MM.1S (cell line): ENCODE results near the gene BANK1.

ENCODE experiments used
- DNase-seq: peaks from one replicate; pipeline ENCODE4 v3.0.0-alpha.2; 2015
- H2AFZ ChIP-seq: fragments of 300-600 bp; sonication (generic); 2 replicates; pipeline ENCODE4 v1.6.0; 2016; ENCODE audit warnings: antibody characterized with exemption, low read length
- H3F3A ChIP-seq: fragments of 300-600 bp; sonication (generic); 2 replicates; pipeline ENCODE4 v1.6.1; 2016; ENCODE audit warnings: mild to moderate bottlenecking, antibody characterized with exemption, low read length, moderate library complexity, mixed read lengths; ENCODE audit not compliant: insufficient read depth
- H3K27ac ChIP-seq: fragments of 300-600 bp; sonication (generic); 2 replicates; pipeline ENCODE4 v1.5.1; 2016; ENCODE audit warnings: mild to moderate bottlenecking, low read length
- H3K27me3 ChIP-seq: fragments of 300-600 bp; sonication (generic); replicated peaks from 2 replicates; pipeline ENCODE4 v1.6.0; 2016; ENCODE audit warnings: low read length; ENCODE audit not compliant: insufficient read depth
- H3K36me3 ChIP-seq: fragments of 300-600 bp; sonication (generic); replicated peaks from 2 replicates; pipeline ENCODE4 v1.6.1; 2016; ENCODE audit warnings: mild to moderate bottlenecking, low read length, mixed read lengths; ENCODE audit not compliant: insufficient read depth
- H3K4me1 ChIP-seq: fragments of 300-600 bp; sonication (generic); 2 replicates; pipeline ENCODE4 v1.6.1; 2016; ENCODE audit warnings: low read length, mixed read lengths
- H3K4me2 ChIP-seq: fragments of 300-600 bp; sonication (generic); 2 replicates; pipeline ENCODE4 v1.6.0; 2016; ENCODE audit warnings: low read depth, low read length
- H3K4me3 ChIP-seq: fragments of 300-600 bp; sonication (generic); 2 replicates; pipeline ENCODE4 v1.5.1; 2016; ENCODE audit warnings: low read length, mixed read lengths
- H3K79me2 ChIP-seq: fragments of 300-600 bp; sonication (generic); 2 replicates; pipeline ENCODE4 v1.6.1; 2016; ENCODE audit warnings: mixed run types, low read length, mixed read lengths
- H3K9ac ChIP-seq: fragments of 300-600 bp; sonication (generic); 2 replicates; pipeline ENCODE4 v1.6.1; 2016; ENCODE audit warnings: low read length, mixed read lengths
- H3K9me2 ChIP-seq: fragments of 300-600 bp; sonication (generic); replicated peaks from 2 replicates; pipeline ENCODE4 v1.6.1; 2016; ENCODE audit warnings: mild to moderate bottlenecking, low read length, mixed read lengths; ENCODE audit not compliant: insufficient read depth
- H3K9me3 ChIP-seq: fragments of 300-600 bp; sonication (generic); replicated peaks from 2 replicates; pipeline ENCODE4 v1.6.1; 2016; ENCODE audit warnings: mild to moderate bottlenecking, low read length, mixed read lengths; ENCODE audit not compliant: insufficient read depth
- H4K20me1 ChIP-seq: fragments of 300-600 bp; sonication (generic); 2 replicates; pipeline ENCODE4 v1.6.1; 2016; ENCODE audit warnings: mild to moderate bottlenecking, low read length, moderate library complexity, mixed read lengths; ENCODE audit not compliant: insufficient read depth
- CTCF ChIP-seq: fragments of 300-600 bp; sonication (generic); IDR thresholded peaks from 2 replicates; pipeline ENCODE4 v1.5.1; 2016; ENCODE audit warnings: antibody characterized with exemption, low read length, mixed read lengths
- EZH2 ChIP-seq: fragments of 300-600 bp; sonication (generic); optimal IDR thresholded peaks from 2 replicates; pipeline ENCODE3; 2017; ENCODE audit warnings: low read depth, mild to moderate bottlenecking, antibody characterized with exemption, low read length, mixed read lengths
- EZH2phosphoT487 ChIP-seq: fragments of 300-600 bp; sonication (generic); IDR thresholded peaks from 2 replicates; pipeline ENCODE4 v1.6.1; 2018; ENCODE audit warnings: antibody characterized with exemption, low read length

The BANK1 gene

GRCh38 chr4:101958547-101958946, 168.0 kb downstream of the BANK1 start:
- no peaks in the 10 kb centered on the region for H3K9me3 ChIP-seq
- H4K20me1 ChIP-seq = no peaks in the 10 kb centered on the region
- no peaks in the 10 kb centered on the region for H3K79me2 ChIP-seq
- H3K4me1 ChIP-seq = no peaks in the 10 kb centered on the region
- H3K4me3 ChIP-seq = no peak overlapping the region
- no peak overlapping the region for H2AFZ ChIP-seq
- no peak for TF ChIP-seq EZH2phosphoT487
- TF ChIP-seq EZH2 = no peak
- no peak for TF ChIP-seq CTCF
- H3K27me3 ChIP-seq = no peaks in the 10 kb centered on the region
- no peak overlapping the region for H3K27ac ChIP-seq
- DNase-seq = no peak
- H3K9me2 ChIP-seq = no peaks in the 10 kb centered on the region
- H3K36me3 ChIP-seq = no peaks in the 10 kb centered on the region
- no peaks in the 10 kb centered on the region for H3F3A ChIP-seq
- H3K9ac ChIP-seq = no peak overlapping the region
- no peak overlapping the region for H3K4me2 ChIP-seq

- Histone ChIP-seq H3K27ac (no peak overlapping the region), H3K79me2 (no peaks in the 10 kb centered on the region), H3K4me1 (no peaks in the 10 kb centered on the region), H3K9me3 (no peaks in the 10 kb centered on the region), H3K4me3 (no peak overlapping the region), H3K36me3 (no peaks in the 10 kb centered on the region), H3K4me2 (no peak overlapping the region), H3K27me3 (no peaks in the 10 kb centered on the region), H4K20me1 (no peaks in the 10 kb centered on the region), H2AFZ (no peak overlapping the region), H3K9ac (no peak overlapping the region), H3K9me2 (no peaks in the 10 kb centered on the region), H3F3A (no peaks in the 10 kb centered on the region)
- TF ChIP-seq EZH2phosphoT487 (no peak), EZH2 (no peak), CTCF (no peak)
- DNase-seq = no peak
Measured at GRCh38 chr4:101960431-101960830, 169.9 kb downstream of the BANK1 start.

DNA sequence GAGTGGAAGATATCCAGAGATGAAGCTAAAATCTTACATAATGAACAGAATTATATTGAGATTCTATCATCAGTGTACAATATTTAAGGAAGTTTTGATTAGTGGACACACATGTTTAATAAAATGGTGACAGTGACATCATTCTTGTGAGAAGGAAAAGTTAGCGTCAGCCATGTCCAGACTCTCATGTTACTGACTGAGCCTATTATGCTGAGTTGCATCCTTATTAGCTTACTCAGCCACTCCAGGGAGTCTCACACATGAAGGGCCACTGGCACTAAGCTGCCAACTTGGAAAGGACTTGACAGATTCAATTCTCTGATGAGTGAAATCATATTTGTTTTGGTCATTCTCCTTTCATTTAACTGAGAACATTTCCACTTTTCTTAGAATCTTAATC, 170.6 kb downstream of the BANK1 start:
- Histone ChIP-seq H3K4me2 (no peak overlapping the region), H4K20me1 (no peaks in the 10 kb centered on the region), H3K27me3 (no peaks in the 10 kb centered on the region), H3K4me1 (no peaks in the 10 kb centered on the region), H3K4me3 (no peak overlapping the region), H3K27ac (no peak overlapping the region), H3K9ac (no peak overlapping the region), H3F3A (no peaks in the 10 kb centered on the region), H3K36me3 (no peaks in the 10 kb centered on the region), H3K79me2 (no peaks in the 10 kb centered on the region), H3K9me3 (no peaks in the 10 kb centered on the region), H2AFZ (no peak overlapping the region), H3K9me2 (no peaks in the 10 kb centered on the region)
- no peak for DNase-seq
- TF ChIP-seq CTCF (no peak), EZH2 (no peak), EZH2phosphoT487 (no peak)
